Stimulated activated memory B cell treated with anti-CD40 and anti-IgM and Interleukin-4, amounts not matched to agents 10 μg/mL and 1 μg/mL and 100 μg/mL, for 72 hours (primary cell): ENCODE measurements around the gene TPT1.
"Not testable (repeated sequence)": the region's sequence is repeated elsewhere in the genome, so short reads cannot be mapped to it uniquely, and the experiment has no call there.

ENCODE experiments used
- ATAC-seq: fragments of 150-1000 bp; cut with Tn5 transposase; 2 replicates; pipeline ENCODE4 v1.10.0; 2021
- H3K27ac Mint-ChIP-seq: one replicate; pipeline ENCODE4 v1.8.0; 2022; ENCODE audit warnings: mild to moderate bottlenecking, mixed read lengths
- H3K27me3 Mint-ChIP-seq: one replicate; pipeline ENCODE4 v1.8.0; 2022; ENCODE audit warnings: mixed read lengths
- H3K36me3 Mint-ChIP-seq: one replicate; pipeline ENCODE4 v1.8.0; 2022; ENCODE audit warnings: mixed read lengths
- H3K4me1 Mint-ChIP-seq: one replicate; pipeline ENCODE4 v1.8.0; 2022; ENCODE audit warnings: mixed read lengths
- H3K4me3 Mint-ChIP-seq: one replicate; pipeline ENCODE4 v1.8.0; 2022; ENCODE audit warnings: mild to moderate bottlenecking, moderate library complexity, mixed read lengths
- H3K9me3 Mint-ChIP-seq: one replicate; pipeline ENCODE4 v1.8.0; 2022; ENCODE audit warnings: mixed read lengths

The TPT1 gene

GRCh38 chr13:45341034-45341798 lies at the start of gene TPT1:
TSS of gene TPT1 (minus strand) at chr13:45341183. CDS start at chr13:45341069, 114 bp downstream.
- Mint-ChIP-seq H3K4me1 (peaks cover 50% of the 10 kb centered on the region), H3K36me3 (peaks cover 42% of the 10 kb centered on the region), H3K4me3 (peak within 1 kb of the TSS; percentile 89), H3K27me3 (no peaks in the 10 kb centered on the region), H3K9me3 (no peaks in the 10 kb centered on the region), H3K27ac (peak within 1 kb of the TSS; percentile 90)
- ATAC-seq: peak; percentile 96

- not testable (repeated sequence) for H3K27me3 Mint-ChIP-seq, H3K27ac Mint-ChIP-seq, ATAC-seq, H3K9me3 Mint-ChIP-seq, H3K4me1 Mint-ChIP-seq, H3K4me3 Mint-ChIP-seq
- peaks cover 43% of the 10 kb centered on the region for H3K36me3 Mint-ChIP-seq
These were observed 49.4 kb upstream of the TPT1 start for GRCh38 chr13:45390348-45390747.

- no peak for ATAC-seq
- Mint-ChIP-seq H3K36me3 (peaks cover 49% of the 10 kb centered on the region), H3K27me3 (no peaks in the 10 kb centered on the region), H3K4me1 (no peaks in the 10 kb centered on the region), H3K4me3 (no peak overlapping the region), H3K9me3 (no peaks in the 10 kb centered on the region), H3K27ac (no peak overlapping the region)
These were observed 47.7 kb upstream of the TPT1 start for GRCh38 chr13:45388664-45389063.

- not testable (repeated sequence) for H3K4me1 Mint-ChIP-seq, ATAC-seq, H3K27ac Mint-ChIP-seq
These were observed 46.1 kb upstream of the TPT1 start for GRCh38 chr13:45386892-45387575.

GRCh38 chr13:45385907-45386553 lies 45.0 kb upstream of the TPT1 start:
- ATAC-seq: no peak
- H3K4me1 Mint-ChIP-seq: no peaks in the 10 kb centered on the region
- H3K4me3 Mint-ChIP-seq: no peak overlapping the region
- H3K27me3 Mint-ChIP-seq: no peaks in the 10 kb centered on the region
- no peaks in the 10 kb centered on the region for H3K9me3 Mint-ChIP-seq
- H3K36me3 Mint-ChIP-seq: peaks cover 38% of the 10 kb centered on the region
- H3K27ac Mint-ChIP-seq: no peak overlapping the region

More at GRCh38 chr13:45386892-45387575, 46.1 kb upstream of the TPT1 start:
- H3K4me3 Mint-ChIP-seq, H3K27me3 Mint-ChIP-seq, H3K9me3 Mint-ChIP-seq: not testable (repeated sequence)
- H3K36me3 Mint-ChIP-seq: peaks cover 43% of the 10 kb centered on the region

- ATAC-seq: no peak
- Mint-ChIP-seq H3K4me3 (no peak overlapping the region), H3K27me3 (no peaks in the 10 kb centered on the region), H3K9me3 (no peaks in the 10 kb centered on the region), H3K4me1 (no peaks in the 10 kb centered on the region), H3K36me3 (peaks cover 31% of the 10 kb centered on the region), H3K27ac (no peak overlapping the region)
These were observed 44.3 kb upstream of the TPT1 start for GRCh38 chr13:45385320-45385719.

GRCh38 chr13:45384474-45385174 lies 43.6 kb upstream of the TPT1 start:
- Mint-ChIP-seq H3K4me1 (no peaks in the 10 kb centered on the region), H3K36me3 (peaks cover 28% of the 10 kb centered on the region), H3K27me3 (no peaks in the 10 kb centered on the region), H3K9me3 (no peaks in the 10 kb centered on the region), H3K4me3 (no peak overlapping the region), H3K27ac (no peak overlapping the region)
- ATAC-seq: no peak

- ATAC-seq, H3K4me1 Mint-ChIP-seq, H3K9me3 Mint-ChIP-seq, H3K4me3 Mint-ChIP-seq, H3K27me3 Mint-ChIP-seq, H3K27ac Mint-ChIP-seq: not testable (repeated sequence)
- H3K36me3 Mint-ChIP-seq: peaks cover 25% of the 10 kb centered on the region
These were observed 41.8 kb upstream of the TPT1 start for GRCh38 chr13:45382739-45383138.

- peaks cover 16% of the 10 kb centered on the region for H3K36me3 Mint-ChIP-seq
- H3K9me3 Mint-ChIP-seq: no peaks in the 10 kb centered on the region
- H3K4me1 Mint-ChIP-seq: no peaks in the 10 kb centered on the region
- no peaks in the 10 kb centered on the region for H3K27me3 Mint-ChIP-seq
- H3K4me3 Mint-ChIP-seq: no peak overlapping the region
- H3K27ac Mint-ChIP-seq: no peak overlapping the region
- no peak for ATAC-seq
These were observed 40.2 kb upstream of the TPT1 start for GRCh38 chr13:45381196-45381595.

GRCh38 chr13:45380708-45381107 lies 39.7 kb upstream of the TPT1 start:
- peaks cover 16% of the 10 kb centered on the region for H3K36me3 Mint-ChIP-seq
- not testable (repeated sequence) for H3K27ac Mint-ChIP-seq, ATAC-seq, H3K9me3 Mint-ChIP-seq, H3K4me1 Mint-ChIP-seq, H3K27me3 Mint-ChIP-seq, H3K4me3 Mint-ChIP-seq

- H3K4me3 Mint-ChIP-seq, H3K36me3 Mint-ChIP-seq, H3K9me3 Mint-ChIP-seq, ATAC-seq, H3K4me1 Mint-ChIP-seq, H3K27me3 Mint-ChIP-seq, H3K27ac Mint-ChIP-seq: not testable (repeated sequence)
These were observed 38.5 kb upstream of the TPT1 start for GRCh38 chr13:45379516-45379915.

GRCh38 chr13:45378786-45379185 lies 37.8 kb upstream of the TPT1 start:
- H3K36me3 Mint-ChIP-seq, H3K9me3 Mint-ChIP-seq, H3K27me3 Mint-ChIP-seq, H3K4me3 Mint-ChIP-seq, ATAC-seq, H3K4me1 Mint-ChIP-seq, H3K27ac Mint-ChIP-seq: not testable (repeated sequence)

GRCh38 chr13:45377314-45377713 lies 36.3 kb upstream of the TPT1 start:
- not testable (repeated sequence) for ATAC-seq, H3K36me3 Mint-ChIP-seq, H3K4me1 Mint-ChIP-seq, H3K27me3 Mint-ChIP-seq, H3K27ac Mint-ChIP-seq, H3K4me3 Mint-ChIP-seq, H3K9me3 Mint-ChIP-seq

GRCh38 chr13:45376651-45377050 lies 35.7 kb upstream of the TPT1 start:
- not testable (repeated sequence) for H3K4me1 Mint-ChIP-seq, H3K9me3 Mint-ChIP-seq, ATAC-seq, H3K4me3 Mint-ChIP-seq, H3K27ac Mint-ChIP-seq, H3K27me3 Mint-ChIP-seq, H3K36me3 Mint-ChIP-seq

GRCh38 chr13:45374917-45375316 lies 33.9 kb upstream of the TPT1 start:
- no peaks in the 10 kb centered on the region for H3K9me3 Mint-ChIP-seq
- H3K27ac Mint-ChIP-seq: no peak overlapping the region
- no peak overlapping the region for H3K4me3 Mint-ChIP-seq
- H3K36me3 Mint-ChIP-seq: peaks cover 9% of the 10 kb centered on the region
- H3K27me3 Mint-ChIP-seq: no peaks in the 10 kb centered on the region
- ATAC-seq: no peak
- peaks cover 7% of the 10 kb centered on the region for H3K4me1 Mint-ChIP-seq
